Peyer's patch (tissue), 4 donors: ENCODE results near the gene MGST2.

ENCODE experiments used
- CTCF ChIP-seq, 6 experiments: fragments of 450-650 bp in 4 of 6; fragments of 200-600 bp in 2 of 6; sonication (generic) in 1 of 6; IDR thresholded peaks; one replicate each; pipeline ENCODE4 v1.5.1; 2017 to 2019; ENCODE audit warnings: antibody characterized with exemption in 6 of 6, mild to moderate bottlenecking in 3 of 6, moderate library complexity in 1 of 6
- POLR2A ChIP-seq, 2 donors: fragments of 450-650 bp; IDR thresholded peaks; one replicate each; pipeline ENCODE4 v1.5.1; 2017; ENCODE audit warnings: antibody characterized with exemption in 2 of 2, mild to moderate bottlenecking in 2 of 2, moderate library complexity in 2 of 2

- no peak for TF ChIP-seq CTCF (IDR thresholded peaks at IDR 0.05)
- no peak for TF ChIP-seq POLR2A (IDR thresholded peaks at IDR 0.05)
Measured at GRCh38 chr4:139672215-139672614, 6.6 kb downstream of the MGST2 start.
